ENCODE measurements around the gene SORBS2. TPM values are rescaled to one million over a fixed set of nuclear protein-coding genes. Genes with fewer than 3 reads are reported as not detected.

SORBS2 gene
- total RNA-seq, 1 experiment from 2014 or later: 0.34 TPM

DNA sequence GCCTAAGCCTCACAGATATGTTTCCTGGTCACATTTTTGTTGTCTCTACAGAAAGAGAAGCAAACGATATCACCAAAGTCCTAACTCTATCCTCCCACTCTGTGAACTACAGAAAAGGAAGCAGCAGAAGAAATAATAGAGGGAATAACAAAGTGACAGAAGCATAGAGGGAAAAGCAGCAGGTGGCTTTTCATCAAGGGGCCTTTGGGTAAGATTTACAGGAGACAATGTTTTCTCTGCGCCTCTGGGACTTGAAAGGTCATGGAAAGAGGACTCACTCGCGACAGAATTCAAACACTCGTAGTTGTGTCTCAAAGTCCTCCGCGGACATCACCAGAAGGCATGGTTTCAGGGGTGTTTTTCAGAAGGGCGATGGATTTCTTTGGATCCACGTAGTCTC, 66.1 kb downstream of the SORBS2 start:
- no peak for ATAC-seq
- Histone ChIP-seq H3K9ac (ENCODE audit: low read length) (no peak overlapping the region), H3K27ac (ENCODE audit: low read depth, low read length) (no peak overlapping the region), H3K4me3 (replicated peaks in 1 of 2; ENCODE audit: low read depth in 1 of 2, low read length in 2 of 2) (no peak overlapping the region), H3K36me3 (ENCODE audit: control insufficient read depth in 1 of 2, insufficient read depth in 2 of 2, low read length in 2 of 2) (no peaks in the 10 kb centered on the region), H4K20me1 (ENCODE audit: insufficient read depth) (no peaks in the 10 kb centered on the region), H2AFZ (ENCODE audit: low read depth, low read length, poor library complexity, severe bottlenecking) (no peak overlapping the region), H3K79me2 (ENCODE audit: insufficient read depth, low read length) (no peaks in the 10 kb centered on the region), H3K4me2 (ENCODE audit: low read length) (no peak overlapping the region), H3K4me1 (ENCODE audit: control insufficient read depth in 1 of 2, insufficient read depth in 2 of 2, low read length in 2 of 2) (no peaks in the 10 kb centered on the region), H3K9me3 (ENCODE audit: control insufficient read depth in 1 of 2, insufficient read depth in 1 of 2, low read depth in 1 of 2, low read length in 2 of 2) (no peaks in the 10 kb centered on the region), H3K27me3 (ENCODE audit: insufficient read depth, low read length) (peaks cover 20% of the 10 kb centered on the region), H3K9me2 (ENCODE audit: insufficient read depth) (no peaks in the 10 kb centered on the region)
- ChIA-PET POLR2A (no interaction called here), CTCF (no interaction called here), RAD21 (ENCODE audit: low non-redundant PET in 1 of 2, low total read pairs in 2 of 2, uncharacterized antibody in 2 of 2, unreplicated experiment in 2 of 2) (no interaction called here)
- DNase-seq (ENCODE audit: low read depth, low spot score): no peak
- TF ChIP-seq SRF (IDR thresholded peaks at IDR 0.05; ENCODE audit: low read depth): no peak
- TF ChIP-seq EGR1 (IDR thresholded peaks at IDR 0.05; ENCODE audit: low read depth): no peak
- TF ChIP-seq, protein P1, sequence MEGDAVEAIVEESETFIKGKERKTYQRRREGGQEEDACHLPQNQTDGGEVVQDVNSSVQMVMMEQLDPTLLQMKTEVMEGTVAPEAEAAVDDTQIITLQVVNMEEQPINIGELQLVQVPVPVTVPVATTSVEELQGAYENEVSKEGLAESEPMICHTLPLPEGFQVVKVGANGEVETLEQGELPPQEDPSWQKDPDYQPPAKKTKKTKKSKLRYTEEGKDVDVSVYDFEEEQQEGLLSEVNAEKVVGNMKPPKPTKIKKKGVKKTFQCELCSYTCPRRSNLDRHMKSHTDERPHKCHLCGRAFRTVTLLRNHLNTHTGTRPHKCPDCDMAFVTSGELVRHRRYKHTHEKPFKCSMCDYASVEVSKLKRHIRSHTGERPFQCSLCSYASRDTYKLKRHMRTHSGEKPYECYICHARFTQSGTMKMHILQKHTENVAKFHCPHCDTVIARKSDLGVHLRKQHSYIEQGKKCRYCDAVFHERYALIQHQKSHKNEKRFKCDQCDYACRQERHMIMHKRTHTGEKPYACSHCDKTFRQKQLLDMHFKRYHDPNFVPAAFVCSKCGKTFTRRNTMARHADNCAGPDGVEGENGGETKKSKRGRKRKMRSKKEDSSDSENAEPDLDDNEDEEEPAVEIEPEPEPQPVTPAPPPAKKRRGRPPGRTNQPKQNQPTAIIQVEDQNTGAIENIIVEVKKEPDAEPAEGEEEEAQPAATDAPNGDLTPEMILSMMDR (IDR thresholded peaks at IDR 0.05 in 2 of 3, conservative IDR thresholded peaks at IDR 0.05 in 1 of 3; ENCODE audit: borderline replicate concordance in 1 of 3, insufficient read depth in 1 of 3, low read depth in 2 of 3, low read length in 2 of 3): no peak
- TF ChIP-seq ZFX (IDR thresholded peaks at IDR 0.05): no peak
- no peak for TF ChIP-seq TCF7L2 (IDR thresholded peaks at IDR 0.05; ENCODE audit: borderline replicate concordance, extremely low read depth, insufficient read depth, insufficient read length)
- TF ChIP-seq EZH2 (IDR thresholded peaks at IDR 0.05): no peak
- no peak for TF ChIP-seq ELF1 (IDR thresholded peaks at IDR 0.05; ENCODE audit: borderline replicate concordance, low read depth)
- TF ChIP-seq, protein P2, sequence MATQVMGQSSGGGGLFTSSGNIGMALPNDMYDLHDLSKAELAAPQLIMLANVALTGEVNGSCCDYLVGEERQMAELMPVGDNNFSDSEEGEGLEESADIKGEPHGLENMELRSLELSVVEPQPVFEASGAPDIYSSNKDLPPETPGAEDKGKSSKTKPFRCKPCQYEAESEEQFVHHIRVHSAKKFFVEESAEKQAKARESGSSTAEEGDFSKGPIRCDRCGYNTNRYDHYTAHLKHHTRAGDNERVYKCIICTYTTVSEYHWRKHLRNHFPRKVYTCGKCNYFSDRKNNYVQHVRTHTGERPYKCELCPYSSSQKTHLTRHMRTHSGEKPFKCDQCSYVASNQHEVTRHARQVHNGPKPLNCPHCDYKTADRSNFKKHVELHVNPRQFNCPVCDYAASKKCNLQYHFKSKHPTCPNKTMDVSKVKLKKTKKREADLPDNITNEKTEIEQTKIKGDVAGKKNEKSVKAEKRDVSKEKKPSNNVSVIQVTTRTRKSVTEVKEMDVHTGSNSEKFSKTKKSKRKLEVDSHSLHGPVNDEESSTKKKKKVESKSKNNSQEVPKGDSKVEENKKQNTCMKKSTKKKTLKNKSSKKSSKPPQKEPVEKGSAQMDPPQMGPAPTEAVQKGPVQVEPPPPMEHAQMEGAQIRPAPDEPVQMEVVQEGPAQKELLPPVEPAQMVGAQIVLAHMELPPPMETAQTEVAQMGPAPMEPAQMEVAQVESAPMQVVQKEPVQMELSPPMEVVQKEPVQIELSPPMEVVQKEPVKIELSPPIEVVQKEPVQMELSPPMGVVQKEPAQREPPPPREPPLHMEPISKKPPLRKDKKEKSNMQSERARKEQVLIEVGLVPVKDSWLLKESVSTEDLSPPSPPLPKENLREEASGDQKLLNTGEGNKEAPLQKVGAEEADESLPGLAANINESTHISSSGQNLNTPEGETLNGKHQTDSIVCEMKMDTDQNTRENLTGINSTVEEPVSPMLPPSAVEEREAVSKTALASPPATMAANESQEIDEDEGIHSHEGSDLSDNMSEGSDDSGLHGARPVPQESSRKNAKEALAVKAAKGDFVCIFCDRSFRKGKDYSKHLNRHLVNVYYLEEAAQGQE (IDR thresholded peaks at IDR 0.05; ENCODE audit: low read depth): no peak
- no peak for TF ChIP-seq CBX3 (IDR thresholded peaks at IDR 0.05; ENCODE audit: low read depth)
- TF ChIP-seq, protein P3, sequence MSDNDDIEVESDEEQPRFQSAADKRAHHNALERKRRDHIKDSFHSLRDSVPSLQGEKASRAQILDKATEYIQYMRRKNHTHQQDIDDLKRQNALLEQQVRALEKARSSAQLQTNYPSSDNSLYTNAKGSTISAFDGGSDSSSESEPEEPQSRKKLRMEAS (IDR thresholded peaks at IDR 0.05): no peak
- intact Hi-C loops (cut with micrococcal nuclease): no loop called here
- BruUV-seq (replicated peaks): no TSS peak
